ENCODE data around the gene CYB561D1. TPM values are rescaled to one million over a fixed set of nuclear protein-coding genes. Genes with fewer than 3 reads are reported as not detected.
A peak's percentile ranks its signal among the peaks of the same experiment; 100 is the strongest.

Gene CYB561D1
- total RNA-seq, 1 donor from 2014 or later: 7.8 TPM

GRCh38 chr1:109493227-109493626 is 667 bp upstream of the CYB561D1 start:
- TF ChIP-seq CTCF (IDR thresholded peaks at IDR 0.05; ENCODE audit: unreplicated experiment): no peak
- H3K27me3 Mint-ChIP-seq (ENCODE audit: unreplicated experiment): peaks cover 5% of the 10 kb centered on the region
- H3K27ac Mint-ChIP-seq (ENCODE audit: unreplicated experiment): no peak overlapping the region
- DNase-seq (ENCODE audit: low spot score): no peak
- H3K9me3 Mint-ChIP-seq (ENCODE audit: unreplicated experiment): no peaks in the 10 kb centered on the region
- H3K4me1 Mint-ChIP-seq (ENCODE audit: unreplicated experiment): no peaks in the 10 kb centered on the region
- H3K36me3 Mint-ChIP-seq (ENCODE audit: low read depth, unreplicated experiment): peaks cover 6% of the 10 kb centered on the region
- peak overlapping the region; percentile 76 for H3K4me3 Mint-ChIP-seq (ENCODE audit: unreplicated experiment)

- H3K27ac Mint-ChIP-seq (ENCODE audit: unreplicated experiment): no peak overlapping the region
- no peak for DNase-seq (ENCODE audit: low spot score)
- TF ChIP-seq CTCF (IDR thresholded peaks at IDR 0.05; ENCODE audit: unreplicated experiment): no peak
- H3K4me1 Mint-ChIP-seq (ENCODE audit: unreplicated experiment): peaks cover 2% of the 10 kb centered on the region
- peak overlapping the region; percentile 40 for H3K4me3 Mint-ChIP-seq (ENCODE audit: unreplicated experiment)
- peaks cover 3% of the 10 kb centered on the region for H3K27me3 Mint-ChIP-seq (ENCODE audit: unreplicated experiment)
- peaks cover 9% of the 10 kb centered on the region for H3K36me3 Mint-ChIP-seq (ENCODE audit: low read depth, unreplicated experiment)
- no peaks in the 10 kb centered on the region for H3K9me3 Mint-ChIP-seq (ENCODE audit: unreplicated experiment)
These were observed 1.8 kb downstream of the CYB561D1 start for GRCh38 chr1:109495738-109496137.

- no peaks in the 10 kb centered on the region for H3K9me3 Mint-ChIP-seq (ENCODE audit: unreplicated experiment)
- peaks cover 2% of the 10 kb centered on the region for H3K4me1 Mint-ChIP-seq (ENCODE audit: unreplicated experiment)
- H3K27ac Mint-ChIP-seq (ENCODE audit: unreplicated experiment): no peak overlapping the region
- H3K36me3 Mint-ChIP-seq (ENCODE audit: low read depth, unreplicated experiment): peaks cover 13% of the 10 kb centered on the region
- DNase-seq (ENCODE audit: low spot score): no peak
- TF ChIP-seq CTCF (IDR thresholded peaks at IDR 0.05; ENCODE audit: unreplicated experiment): no peak
- H3K4me3 Mint-ChIP-seq (ENCODE audit: unreplicated experiment): no peak overlapping the region
- H3K27me3 Mint-ChIP-seq (ENCODE audit: unreplicated experiment): peaks cover 2% of the 10 kb centered on the region
These were observed 3.7 kb downstream of the CYB561D1 start for GRCh38 chr1:109497449-109498160.

GRCh38 chr1:109498161-109498801 is 4.4 kb downstream of the CYB561D1 start:
- peak; percentile 69 for DNase-seq (ENCODE audit: low spot score)
- Mint-ChIP-seq H3K4me1 (ENCODE audit: unreplicated experiment) (peaks cover 2% of the 10 kb centered on the region), H3K4me3 (ENCODE audit: unreplicated experiment) (no peak overlapping the region)

More at GRCh38 chr1:109498161-109498801, 4.4 kb downstream of the CYB561D1 start:
- peaks cover 2% of the 10 kb centered on the region for H3K27me3 Mint-ChIP-seq (ENCODE audit: unreplicated experiment)
- no peak overlapping the region for H3K27ac Mint-ChIP-seq (ENCODE audit: unreplicated experiment)
- H3K9me3 Mint-ChIP-seq (ENCODE audit: unreplicated experiment): no peaks in the 10 kb centered on the region
- peak; percentile 61 for TF ChIP-seq CTCF (IDR thresholded peaks at IDR 0.05; ENCODE audit: unreplicated experiment)
- H3K36me3 Mint-ChIP-seq (ENCODE audit: low read depth, unreplicated experiment): peaks cover 13% of the 10 kb centered on the region
